OCI-LY1 (cell line): Measurements from ENCODE around the gene SCIN.
"Not testable (repeated sequence)": the region's sequence is repeated elsewhere in the genome, so short reads cannot be mapped to it uniquely, and the experiment has no call there.

Experiments used
- H2AFZ ChIP-seq: fragments of 200-600 bp; sonication (generic), shearing (Covaris generic); 2 replicates; pipeline ENCODE4 v1.6.0; 2014; ENCODE audit warnings: antibody characterized with exemption, mild to moderate bottlenecking, low read length
- H3F3A ChIP-seq: fragments of 200-600 bp; sonication (generic), shearing (Covaris generic); 2 replicates; pipeline ENCODE4 v1.6.0; 2014; ENCODE audit warnings: mild to moderate bottlenecking, antibody characterized with exemption, low read length, moderate library complexity; ENCODE audit not compliant: insufficient read depth
- H3K27ac ChIP-seq: fragments of 200-600 bp; sonication (generic); 2 replicates; pipeline ENCODE4 v1.5.1; 2014; ENCODE audit warnings: low read length, mixed run types, mild to moderate bottlenecking, low read depth; ENCODE audit not compliant: poor library complexity, severe bottlenecking
- H3K27me3 ChIP-seq: fragments of 200-600 bp; sonication (generic); 2 replicates; pipeline ENCODE4 v1.6.0; 2014; ENCODE audit warnings: antibody characterized with exemption, mild to moderate bottlenecking, low read length, moderate library complexity; ENCODE audit not compliant: insufficient read depth
- H3K36me3 ChIP-seq: fragments of 200-600 bp; sonication (generic); 2 replicates; pipeline ENCODE4 v1.6.1; 2014; ENCODE audit warnings: mild to moderate bottlenecking, antibody characterized with exemption, low read length, moderate library complexity, mixed read lengths; ENCODE audit not compliant: insufficient read depth
- H3K4me1 ChIP-seq: fragments of 200-600 bp; sonication (generic); 2 replicates; pipeline ENCODE4 v1.5.1; 2014; ENCODE audit warnings: mild to moderate bottlenecking, low read length, moderate library complexity; ENCODE audit not compliant: insufficient read depth, severe bottlenecking
- H3K4me2 ChIP-seq: fragments of 200-600 bp; sonication (generic), shearing (Covaris generic); 2 replicates; pipeline ENCODE4 v1.6.1; 2014; ENCODE audit warnings: low read length
- H3K4me3 ChIP-seq: fragments of 200-600 bp; sonication (generic); 2 replicates; pipeline ENCODE4 v1.5.1; 2014; ENCODE audit warnings: low read length, low read depth, mild to moderate bottlenecking, mixed read lengths; ENCODE audit not compliant: poor library complexity, severe bottlenecking
- H3K79me2 ChIP-seq: fragments of 200-600 bp; shearing (Covaris generic); 2 replicates; pipeline ENCODE4 v1.6.1; 2016; ENCODE audit warnings: mixed run types, low read length, mixed read lengths; ENCODE audit not compliant: insufficient read depth
- H3K9ac ChIP-seq: fragments of 200-600 bp; sonication (generic), shearing (Covaris generic); 2 replicates; pipeline ENCODE4 v1.6.1; 2014; ENCODE audit warnings: mild to moderate bottlenecking, low read length, mixed read lengths
- H3K9me2 ChIP-seq: fragments of 200-600 bp; sonication (generic), shearing (Covaris generic); 2 replicates; pipeline ENCODE4 v1.6.1; 2014; ENCODE audit warnings: low read depth, mild to moderate bottlenecking, low read length, mixed read lengths
- H3K9me3 ChIP-seq: fragments of 200-600 bp; shearing (Covaris generic); 2 replicates; pipeline ENCODE4 v1.6.1; 2014; ENCODE audit warnings: low read length, mixed read lengths
- H4K20me1 ChIP-seq: fragments of 200-600 bp; sonication (generic), shearing (Covaris generic); 2 replicates; pipeline ENCODE4 v1.6.0; 2016; ENCODE audit warnings: mild to moderate bottlenecking, low read length; ENCODE audit not compliant: insufficient read depth
- CTCF ChIP-seq: fragments of 200-600 bp; sonication (generic), shearing (Covaris generic); IDR thresholded peaks from 2 replicates; pipeline ENCODE4 v1.5.1; 2017; ENCODE audit warnings: mild to moderate bottlenecking, antibody characterized with exemption, low read length, moderate library complexity, mixed read lengths
- EZH2 ChIP-seq: fragments of 200-600 bp; sonication (generic), shearing (Covaris generic); IDR thresholded peaks from 2 replicates; pipeline ENCODE4 v1.8.0; 2017; ENCODE audit warnings: borderline replicate concordance, mixed run types, mild to moderate bottlenecking, antibody characterized with exemption, low read length, moderate library complexity, mixed read lengths

SCIN gene

GRCh38 chr7:12653518-12653917, 83.0 kb downstream of the SCIN start:
- H3K4me3 ChIP-seq: no peak overlapping the region
- no peaks in the 10 kb centered on the region for H3K9me3 ChIP-seq
- H3K79me2 ChIP-seq: no peaks in the 10 kb centered on the region
- no peak for TF ChIP-seq CTCF
- no peak overlapping the region for H3K27ac ChIP-seq
- H3K9me2 ChIP-seq: no peaks in the 10 kb centered on the region
- H2AFZ ChIP-seq: no peak overlapping the region
- H3F3A ChIP-seq: no peaks in the 10 kb centered on the region
- H3K4me1 ChIP-seq: no peaks in the 10 kb centered on the region
- no peaks in the 10 kb centered on the region for H3K27me3 ChIP-seq
- no peaks in the 10 kb centered on the region for H3K36me3 ChIP-seq
- no peak overlapping the region for H3K4me2 ChIP-seq
- H3K9ac ChIP-seq: no peak overlapping the region
- H4K20me1 ChIP-seq: no peaks in the 10 kb centered on the region

GRCh38 chr7:12655161-12655560, 84.6 kb downstream of the SCIN start:
- Histone ChIP-seq H3K79me2 (no peaks in the 10 kb centered on the region), H4K20me1 (no peaks in the 10 kb centered on the region), H3K9ac (no peak overlapping the region), H3K4me3 (no peak overlapping the region), H3K9me3 (no peaks in the 10 kb centered on the region), H2AFZ (no peak overlapping the region), H3K36me3 (no peaks in the 10 kb centered on the region), H3K4me1 (no peaks in the 10 kb centered on the region), H3K4me2 (no peak overlapping the region), H3F3A (no peaks in the 10 kb centered on the region), H3K9me2 (no peaks in the 10 kb centered on the region), H3K27me3 (no peaks in the 10 kb centered on the region), H3K27ac (no peak overlapping the region)
- TF ChIP-seq CTCF: no peak
- no peak for TF ChIP-seq EZH2

- H3K4me1 ChIP-seq, H3K27ac ChIP-seq, H3F3A ChIP-seq, H3K4me2 ChIP-seq, H3K9ac ChIP-seq, H3K36me3 ChIP-seq, H3K79me2 ChIP-seq, H4K20me1 ChIP-seq, H3K9me2 ChIP-seq, H3K27me3 ChIP-seq, H2AFZ ChIP-seq, H3K4me3 ChIP-seq, H3K9me3 ChIP-seq: not testable (repeated sequence)
Observed at GRCh38 chr7:12660423-12660822, 89.9 kb downstream of the SCIN start.

GRCh38 chr7:12660986-12661385, 90.5 kb downstream of the SCIN start:
- not testable (repeated sequence) for H3K4me2 ChIP-seq, H3K27ac ChIP-seq

More at GRCh38 chr7:12660986-12661385, 90.5 kb downstream of the SCIN start:
- not testable (repeated sequence) for H3K27me3 ChIP-seq, H3K36me3 ChIP-seq, H4K20me1 ChIP-seq, H3K4me3 ChIP-seq, H3F3A ChIP-seq, H3K4me1 ChIP-seq, H2AFZ ChIP-seq, H3K9ac ChIP-seq, H3K9me3 ChIP-seq, H3K9me2 ChIP-seq, H3K79me2 ChIP-seq
